GM18867 (cell line): Measurements from ENCODE around the gene PIEZO1.
A peak's percentile ranks its signal among the peaks of the same experiment; 100 is the strongest.

ENCODE experiments used
- ATAC-seq: cut with Tn5 transposase; IDR thresholded peaks from one replicate; pipeline ENCODE4 v1.9.1; 2021; ENCODE audit warnings: mild to moderate bottlenecking, moderate library complexity; ENCODE audit not compliant: unreplicated experiment

The PIEZO1 gene

GRCh38 chr16:88737298-88738150 is 47.5 kb downstream of the PIEZO1 start:
- ATAC-seq, result peak; percentile 53

- no peak for ATAC-seq
These were observed 48.5 kb downstream of the PIEZO1 start for GRCh38 chr16:88736496-88736895.

- no peak for ATAC-seq
These were observed 48.9 kb downstream of the PIEZO1 start for GRCh38 chr16:88736088-88736487.

GRCh38 chr16:88735616-88736015 is 49.4 kb downstream of the PIEZO1 start:
- ATAC-seq, result no peak

- no peak for ATAC-seq
These were observed 49.9 kb downstream of the PIEZO1 start for GRCh38 chr16:88735121-88735520.

GRCh38 chr16:88734361-88734728 is 50.7 kb downstream of the PIEZO1 start:
- no peak for ATAC-seq

- ATAC-seq, result no peak
These were observed 51.2 kb downstream of the PIEZO1 start for GRCh38 chr16:88733630-88734360.

- ATAC-seq, result no peak
These were observed 52.1 kb downstream of the PIEZO1 start for GRCh38 chr16:88732961-88733294.

- no peak for ATAC-seq
These were observed 52.7 kb downstream of the PIEZO1 start for GRCh38 chr16:88732172-88732960.

- ATAC-seq, result no peak
These were observed 53.3 kb downstream of the PIEZO1 start for GRCh38 chr16:88731699-88732098.

GRCh38 chr16:88730632-88731607 is 54.1 kb downstream of the PIEZO1 start:
- ATAC-seq, result no peak

GRCh38 chr16:88727871-88728270 is 57.1 kb downstream of the PIEZO1 start:
- no peak for ATAC-seq

- ATAC-seq, result no peak
These were observed 58.0 kb downstream of the PIEZO1 start for GRCh38 chr16:88726981-88727380.

GRCh38 chr16:88726408-88726749 is 58.6 kb downstream of the PIEZO1 start:
- no peak for ATAC-seq

GRCh38 chr16:88725609-88726407 is 59.2 kb downstream of the PIEZO1 start:
- no peak for ATAC-seq

- ATAC-seq, result no peak
These were observed 60.0 kb downstream of the PIEZO1 start for GRCh38 chr16:88724855-88725555.

- ATAC-seq, result no peak
These were observed 61.1 kb downstream of the PIEZO1 start for GRCh38 chr16:88723911-88724310.

GRCh38 chr16:88723507-88723887 is 61.5 kb downstream of the PIEZO1 start:
- no peak for ATAC-seq
